Breast epithelium (tissue), 4 donors: ENCODE data around the gene MTG1. TPM values are rescaled to one million over a fixed set of nuclear protein-coding genes. Genes with fewer than 3 reads are reported as not detected.
A peak's percentile ranks its signal among the peaks of the same experiment; 100 is the strongest.
"Not testable (repeated sequence)": the region's sequence is repeated elsewhere in the genome, so short reads cannot be mapped to it uniquely, and the experiment has no call there.

ENCODE experiments used
- DNase-seq, 2 donors: peaks; one replicate each; pipeline ENCODE4 v3.0.0-alpha.2; 2019; ENCODE audit warnings: low spot score in 2 of 2
- H3K27ac ChIP-seq, 2 donors: fragments of 200-600 bp; sonication (generic) in 1 of 2; one replicate each; pipeline ENCODE4 v1.5.1; 2016 to 2019; ENCODE audit warnings: mild to moderate bottlenecking in 1 of 2
- H3K27me3 ChIP-seq, 2 donors: fragments of 200-600 bp; sonication (generic) in 1 of 2; one replicate each; pipeline versions ENCODE4 v1.5.1 to v1.6.0; 2017 to 2019; ENCODE audit warnings: control low read depth in 1 of 2, mild to moderate bottlenecking in 1 of 2
- H3K36me3 ChIP-seq: fragments of 200-600 bp; one replicate; pipeline ENCODE4 v1.5.1; 2019
- H3K4me1 ChIP-seq, 2 donors: fragments of 200-600 bp; sonication (generic); one replicate each; pipeline ENCODE4 v1.5.1; 2016 to 2019; ENCODE audit warnings: control low read depth in 1 of 2
- H3K4me3 ChIP-seq, 3 donors: fragments of 200-600 bp; sonication (generic); 1 replicate in 2 of 3; 2 replicates in 1 of 3; pipeline ENCODE4 v1.5.1; 2016 to 2019; ENCODE audit warnings: mild to moderate bottlenecking in 3 of 3, moderate library complexity in 2 of 3
- H3K9me3 ChIP-seq, 2 donors: fragments of 200-600 bp; sonication (generic) in 1 of 2; one replicate each; pipeline ENCODE4 v1.5.1; 2016 to 2019; ENCODE audit warnings: control low read depth in 1 of 2
- CTCF ChIP-seq, 3 donors: fragments of 450-650 bp; IDR thresholded peaks; one replicate each; pipeline ENCODE4 v1.5.1; 2016 to 2017; ENCODE audit warnings: antibody characterized with exemption in 3 of 3, mild to moderate bottlenecking in 3 of 3, moderate library complexity in 3 of 3
- POLR2A ChIP-seq: fragments of 450-650 bp; IDR thresholded peaks from one replicate; pipeline ENCODE4 v1.6.1; 2016; ENCODE audit warnings: antibody characterized with exemption, mild to moderate bottlenecking, moderate library complexity
- POLR2AphosphoS5 ChIP-seq, 3 donors: sonication (generic); formaldehyde crosslinking; IDR thresholded peaks; one replicate each; pipeline ENCODE4 v1.6.1; 2017; ENCODE audit warnings: antibody characterized with exemption in 3 of 3
- intact Hi-C: fragments of 100-400 bp; cut with DNase I; formaldehyde crosslinking; loops from one replicate; pipeline ENCODE4 v1.15.1; 2023; ENCODE audit warnings: low total_unique reads
- total RNA-seq, 3 donors: library from RNA; depleted of rRNA; stranded (reverse); fragments of >200 nt; gene quantifications; one replicate each; pipeline ENCODE4 v1.1.0, GENCODE V29; 2016

Gene MTG1
- total RNA-seq, 3 donors from 2014 or later, result 22.9 to 56.4 (median 37.0) TPM

- H3K9me3 ChIP-seq, result no peaks in the 10 kb centered on the region
- no peak for TF ChIP-seq CTCF (IDR thresholded peaks at IDR 0.05)
- no peak for TF ChIP-seq POLR2A
- no peak for TF ChIP-seq POLR2AphosphoS5 (IDR thresholded peaks at IDR 0.05)
- no peak overlapping the region for H3K4me3 ChIP-seq
- intact Hi-C loops, result no loop called here
- H3K27me3 ChIP-seq, result no peaks in the 10 kb centered on the region
- no peaks in the 10 kb centered on the region for H3K36me3 ChIP-seq
- no peaks in the 10 kb centered on the region for H3K4me1 ChIP-seq
- no peak for DNase-seq
- H3K27ac ChIP-seq, result no peak overlapping the region
Observed at GRCh38 chr10:133375357-133376115, 18.4 kb upstream of the MTG1 start.

- H3K4me3 ChIP-seq, H3K27me3 ChIP-seq, DNase-seq, intact Hi-C loops, H3K4me1 ChIP-seq, H3K36me3 ChIP-seq, H3K27ac ChIP-seq, H3K9me3 ChIP-seq: not testable (repeated sequence)
Observed at GRCh38 chr10:133376183-133376582, 17.8 kb upstream of the MTG1 start.

GRCh38 chr10:133377025-133377817, 16.7 kb upstream of the MTG1 start:
- no peak for TF ChIP-seq POLR2A
- TF ChIP-seq CTCF (IDR thresholded peaks at IDR 0.05), result no peak
- TF ChIP-seq POLR2AphosphoS5 (IDR thresholded peaks at IDR 0.05), result no peak
- H3K27me3 ChIP-seq, result no peaks in the 10 kb centered on the region
- H3K27ac ChIP-seq, result no peak overlapping the region
- H3K4me3 ChIP-seq, result peak overlapping the region in 2 of 3 donors; percentile 76 to 90
- H3K4me1 ChIP-seq, result no peaks in the 10 kb centered on the region
- no peaks in the 10 kb centered on the region for H3K9me3 ChIP-seq
- intact Hi-C loops, result no loop called here
- H3K36me3 ChIP-seq, result no peaks in the 10 kb centered on the region
- DNase-seq, result no peak

GRCh38 chr10:133377818-133378250, 16.1 kb upstream of the MTG1 start:
- peak overlapping the region; percentile 54 to 85 for H3K27ac ChIP-seq
- no peaks in the 10 kb centered on the region for H3K9me3 ChIP-seq
- no peak for DNase-seq
- no peaks in the 10 kb centered on the region for H3K27me3 ChIP-seq
- intact Hi-C loops, result loop anchor here (2.0 kb wide), 1 partner anchor 21 kb away; no protein-coding TSS in a partner anchor
- H3K4me1 ChIP-seq, result no peaks in the 10 kb centered on the region
- TF ChIP-seq CTCF (IDR thresholded peaks at IDR 0.05) (no peak), POLR2AphosphoS5 (IDR thresholded peaks at IDR 0.05) (no peak), POLR2A (no peak)
- H3K4me3 ChIP-seq, result peak overlapping the region; percentile 76 to 90 (median 81)
- no peaks in the 10 kb centered on the region for H3K36me3 ChIP-seq

GRCh38 chr10:133378251-133379096, 15.5 kb upstream of the MTG1 start:
- Histone ChIP-seq H3K9me3 (no peaks in the 10 kb centered on the region), H3K27me3 (no peaks in the 10 kb centered on the region), H3K36me3 (no peaks in the 10 kb centered on the region), H3K4me1 (no peaks in the 10 kb centered on the region), H3K4me3 (peak overlapping the region; percentile 76 to 90 (median 81)), H3K27ac (peak overlapping the region; percentile 54 to 85)
- TF ChIP-seq POLR2A, result no peak
- TF ChIP-seq POLR2AphosphoS5 (IDR thresholded peaks at IDR 0.05), result peak in 2 of 3 donors; percentile 10 to 17
- intact Hi-C loops, result loop anchor here (2.0 kb wide), 1 partner anchor 22 kb away; no protein-coding TSS in a partner anchor
- DNase-seq, result no peak
